Osteocyte (in vitro differentiated cells): ENCODE results near the gene ZNRF1. TPM values are rescaled to one million over a fixed set of nuclear protein-coding genes. Genes with fewer than 3 reads are reported as not detected.
"Not testable (repeated sequence)": the region's sequence is repeated elsewhere in the genome, so short reads cannot be mapped to it uniquely, and the experiment has no call there.

ENCODE experiments used
- DNase-seq: peaks from one replicate; pipeline ENCODE4 v3.0.0; 2021; ENCODE audit warnings: mixed read lengths; ENCODE audit not compliant: unreplicated experiment; ENCODE audit errors: extremely low spot score
- H3K27ac Mint-ChIP-seq: one replicate; pipeline ENCODE4 v1.8.0; 2021; ENCODE audit warnings: mild to moderate bottlenecking, mixed read lengths; ENCODE audit not compliant: unreplicated experiment
- H3K27me3 Mint-ChIP-seq: one replicate; pipeline ENCODE4 v1.8.0; 2021; ENCODE audit warnings: mixed read lengths; ENCODE audit not compliant: unreplicated experiment
- H3K36me3 Mint-ChIP-seq: one replicate; pipeline ENCODE4 v1.8.0; 2021; ENCODE audit warnings: mixed read lengths; ENCODE audit not compliant: unreplicated experiment
- H3K4me1 Mint-ChIP-seq: one replicate; pipeline ENCODE4 v1.8.0; 2021; ENCODE audit warnings: mixed read lengths; ENCODE audit not compliant: unreplicated experiment
- H3K4me3 Mint-ChIP-seq: one replicate; pipeline ENCODE4 v1.8.0; 2021; ENCODE audit warnings: mild to moderate bottlenecking, moderate library complexity, mixed read lengths; ENCODE audit not compliant: unreplicated experiment
- H3K9me3 Mint-ChIP-seq: one replicate; pipeline ENCODE4 v1.8.0; 2021; ENCODE audit warnings: mixed read lengths; ENCODE audit not compliant: unreplicated experiment
- CTCF ChIP-seq: fragments of 200-600 bp; sonication (generic); IDR thresholded peaks from 2 replicates; pipeline ENCODE4 v1.5.0; 2021; ENCODE audit warnings: antibody characterized with exemption, mild to moderate bottlenecking, moderate library complexity
- total RNA-seq: library from RNA; stranded (reverse); gene quantifications from 2 replicates; pipeline ENCODE4 v1.2.1, GENCODE V29; 2021

The ZNRF1 gene
- total RNA-seq, 1 donor from 2014 or later, result 32.1 TPM

- Mint-ChIP-seq H3K27me3 (no peaks in the 10 kb centered on the region), H3K4me1 (peaks cover 33% of the 10 kb centered on the region), H3K4me3 (no peak overlapping the region), H3K9me3 (no peaks in the 10 kb centered on the region), H3K36me3 (no peaks in the 10 kb centered on the region), H3K27ac (peak overlapping the region; percentile 68)
- DNase-seq, result no peak
- no peak for TF ChIP-seq CTCF
These were observed 88.7 kb downstream of the ZNRF1 start for GRCh38 chr16:75087375-75087979.

- no peak overlapping the region for H3K4me3 Mint-ChIP-seq
- H3K27me3 Mint-ChIP-seq, result no peaks in the 10 kb centered on the region
- H3K4me1 Mint-ChIP-seq, result peaks cover 33% of the 10 kb centered on the region
- H3K36me3 Mint-ChIP-seq, result no peaks in the 10 kb centered on the region
- DNase-seq, result no peak
- no peaks in the 10 kb centered on the region for H3K9me3 Mint-ChIP-seq
- no peak for TF ChIP-seq CTCF
- no peak overlapping the region for H3K27ac Mint-ChIP-seq
These were observed 89.4 kb downstream of the ZNRF1 start for GRCh38 chr16:75088216-75088615.

GRCh38 chr16:75088934-75089333, 90.1 kb downstream of the ZNRF1 start:
- no peaks in the 10 kb centered on the region for H3K27me3 Mint-ChIP-seq
- H3K36me3 Mint-ChIP-seq, result no peaks in the 10 kb centered on the region
- no peaks in the 10 kb centered on the region for H3K9me3 Mint-ChIP-seq
- no peak overlapping the region for H3K4me3 Mint-ChIP-seq
- no peak for DNase-seq
- H3K27ac Mint-ChIP-seq, result no peak overlapping the region
- peaks cover 32% of the 10 kb centered on the region for H3K4me1 Mint-ChIP-seq
- no peak for TF ChIP-seq CTCF

GRCh38 chr16:75089486-75090202, 90.8 kb downstream of the ZNRF1 start:
- H3K9me3 Mint-ChIP-seq, result no peaks in the 10 kb centered on the region
- H3K4me1 Mint-ChIP-seq, result peaks cover 29% of the 10 kb centered on the region
- no peak overlapping the region for H3K27ac Mint-ChIP-seq
- H3K4me3 Mint-ChIP-seq, result no peak overlapping the region
- peaks cover under 1% of the 10 kb centered on the region for H3K36me3 Mint-ChIP-seq
- DNase-seq, result no peak
- H3K27me3 Mint-ChIP-seq, result no peaks in the 10 kb centered on the region
- no peak for TF ChIP-seq CTCF

- not testable (repeated sequence) for H3K36me3 Mint-ChIP-seq, H3K9me3 Mint-ChIP-seq, H3K4me3 Mint-ChIP-seq, H3K27ac Mint-ChIP-seq, DNase-seq, H3K27me3 Mint-ChIP-seq
- peaks cover 27% of the 10 kb centered on the region for H3K4me1 Mint-ChIP-seq
These were observed 92.1 kb downstream of the ZNRF1 start for GRCh38 chr16:75090899-75091298.

- not testable (repeated sequence) for H3K27me3 Mint-ChIP-seq, H3K36me3 Mint-ChIP-seq, H3K4me3 Mint-ChIP-seq, DNase-seq, H3K9me3 Mint-ChIP-seq, H3K27ac Mint-ChIP-seq
- H3K4me1 Mint-ChIP-seq, result peaks cover 25% of the 10 kb centered on the region
These were observed 92.8 kb downstream of the ZNRF1 start for GRCh38 chr16:75091619-75092018.
